Stimulated activated CD8-positive, alpha-beta memory T cell treated with anti-CD3 and anti-CD28 coated beads, Interleukin-7, amount 100 ng/mL, for 4 hours (primary cell): ENCODE results near the gene OIT3.

Experiments
- DNase-seq, 2 donors: peaks; one replicate each; pipeline ENCODE4 v3.0.0-alpha.2; 2020; ENCODE audit warnings: low read depth in 2 of 2

Gene OIT3

DNA sequence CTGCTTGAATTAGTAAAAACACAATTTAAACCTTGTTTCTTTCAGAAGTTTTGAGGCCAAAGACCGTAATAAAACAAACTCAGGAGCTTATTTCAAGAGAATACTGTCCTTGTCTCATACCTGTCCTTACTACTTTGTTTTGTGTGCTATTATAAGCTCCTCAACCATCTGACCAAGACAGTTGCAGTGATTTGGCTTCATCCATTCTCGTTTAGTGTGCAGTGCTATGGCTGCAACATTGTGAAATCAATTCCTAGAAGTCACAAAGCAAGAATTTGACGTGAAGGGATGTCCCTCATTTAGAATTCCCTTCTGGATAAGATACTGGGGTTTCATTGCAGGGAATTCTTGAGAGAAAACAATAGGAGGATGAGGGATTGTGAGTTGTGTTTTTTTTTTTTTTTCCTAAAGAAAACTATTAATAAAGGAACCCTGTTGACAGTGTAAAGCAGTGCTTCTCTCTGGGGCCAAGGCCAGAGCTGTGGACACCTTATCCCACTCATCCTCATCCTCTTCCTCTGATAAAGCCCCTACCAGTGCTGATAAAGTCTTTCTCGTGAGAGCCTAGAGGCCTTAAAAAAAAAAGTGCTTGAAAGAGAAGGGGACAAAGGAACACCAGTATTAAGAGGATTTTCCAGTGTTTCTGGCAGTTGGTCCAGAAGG lies at the start of gene OIT3:
Gene OIT3, plus strand, starts transcription at position 604 of the 663 bp plus-strand sequence. CDS start 60 bp downstream, outside the sequence.
- no peak for DNase-seq

GRCh38 chr10:72846238-72846637 lies 47.3 kb upstream of the OIT3 start:
- no peak for DNase-seq

- no peak for DNase-seq
Observed at GRCh38 chr10:72847681-72848080, 45.9 kb upstream of the OIT3 start.

GRCh38 chr10:72850861-72851260 lies 42.7 kb upstream of the OIT3 start:
- no peak for DNase-seq

DNA sequence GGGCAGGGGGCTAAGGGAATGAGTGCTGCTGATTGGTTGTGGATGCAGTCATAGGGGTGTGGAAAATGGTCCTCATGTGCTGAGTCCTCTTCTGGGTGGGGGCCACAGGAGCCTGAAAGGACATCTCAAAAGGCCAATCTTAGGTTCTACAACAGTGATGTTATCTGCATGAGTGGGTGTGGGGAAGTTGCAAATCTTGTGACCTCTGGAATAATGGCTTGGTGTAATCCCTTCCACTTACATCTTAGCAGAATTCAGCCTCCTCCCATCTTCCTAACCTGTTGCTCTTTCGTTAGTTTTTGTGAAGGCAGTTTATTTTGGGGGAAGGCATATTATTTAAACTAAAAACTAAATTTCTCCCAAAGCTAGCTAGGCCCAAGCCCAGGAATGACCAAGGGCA lies 42.0 kb upstream of the OIT3 start:
- DNase-seq: no peak

DNA sequence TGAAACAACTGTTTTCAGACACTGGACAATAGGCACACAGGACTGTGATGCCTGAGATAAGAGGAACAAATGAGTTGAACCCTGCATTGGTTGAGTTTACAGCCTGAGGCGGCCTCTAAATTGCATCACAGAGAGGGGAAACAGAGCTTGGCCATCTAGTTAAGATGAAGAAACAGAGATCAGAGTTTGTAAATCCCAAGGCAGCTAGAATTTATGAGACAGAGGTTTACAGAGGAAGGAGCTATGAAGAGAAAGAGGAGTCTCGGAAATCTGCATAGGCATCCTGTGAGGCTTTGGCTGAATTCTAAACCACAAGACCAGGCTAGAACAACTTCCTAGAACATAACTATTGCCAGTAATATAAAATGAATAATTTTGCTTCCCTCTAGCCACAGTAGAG lies 41.0 kb upstream of the OIT3 start:
- no peak for DNase-seq

GRCh38 chr10:72855129-72855528 lies 38.4 kb upstream of the OIT3 start:
- DNase-seq: no peak

- DNase-seq: no peak
Observed at GRCh38 chr10:72855790-72856189, 37.7 kb upstream of the OIT3 start.

- no peak for DNase-seq
Observed at GRCh38 chr10:72858067-72858466, 35.5 kb upstream of the OIT3 start.

DNA sequence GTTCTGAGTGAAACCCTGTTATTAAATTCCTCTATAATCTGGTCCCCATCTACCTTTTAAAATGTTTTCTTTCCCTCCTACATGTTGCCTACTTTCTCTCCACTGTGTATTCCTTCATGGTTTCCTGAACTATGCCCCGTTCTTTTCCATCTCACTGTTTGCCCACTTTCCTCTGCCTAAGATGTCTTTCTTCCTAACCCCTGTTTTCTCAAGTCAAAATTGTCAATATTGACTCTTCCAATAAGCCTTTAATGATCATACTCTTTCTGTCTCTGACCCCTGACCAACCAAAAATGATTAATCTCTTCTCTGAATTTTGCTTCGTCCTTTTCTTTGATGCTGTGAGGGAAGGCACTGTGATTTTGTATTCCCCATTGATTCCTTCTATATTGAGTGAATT lies 30.6 kb upstream of the OIT3 start:
- DNase-seq: no peak

GRCh38 chr10:72875250-72876055 lies 18.1 kb upstream of the OIT3 start:
- no peak for DNase-seq

DNA sequence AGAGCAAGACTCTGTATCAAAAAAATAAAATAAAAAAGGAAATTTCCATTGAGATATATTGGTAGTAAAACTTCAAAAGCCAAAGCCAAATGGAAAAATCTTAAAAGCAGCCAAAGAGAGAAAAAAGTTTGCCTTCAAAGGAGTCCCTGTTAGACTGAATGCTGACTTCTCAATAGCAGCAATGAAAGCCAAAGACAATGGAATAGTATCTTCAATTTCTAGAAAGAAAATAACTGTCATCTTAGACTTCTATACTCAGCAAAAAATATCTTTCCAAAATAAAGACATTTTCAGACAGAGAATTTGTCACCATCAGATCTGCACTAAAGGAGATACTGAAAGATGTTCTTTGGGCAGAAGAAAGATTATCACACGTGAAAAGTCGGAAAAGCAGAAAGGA lies 14.3 kb upstream of the OIT3 start:
- DNase-seq: no peak

- no peak for DNase-seq
Observed at GRCh38 chr10:72881291-72881690, 12.2 kb upstream of the OIT3 start.

- no peak for DNase-seq
Observed at GRCh38 chr10:72883861-72884260, 9.7 kb upstream of the OIT3 start.

- DNase-seq: no peak
Observed at GRCh38 chr10:72885953-72886352, 7.6 kb upstream of the OIT3 start.

GRCh38 chr10:72886621-72887020 lies 6.9 kb upstream of the OIT3 start:
- no peak for DNase-seq

GRCh38 chr10:72887043-72887442 lies 6.5 kb upstream of the OIT3 start:
- no peak for DNase-seq

GRCh38 chr10:72888151-72888638 lies 5.3 kb upstream of the OIT3 start:
- DNase-seq: no peak

GRCh38 chr10:72889391-72889831 lies 4.1 kb upstream of the OIT3 start:
- DNase-seq: no peak

- DNase-seq: no peak
Observed at GRCh38 chr10:72890086-72890485, 3.5 kb upstream of the OIT3 start.

DNA sequence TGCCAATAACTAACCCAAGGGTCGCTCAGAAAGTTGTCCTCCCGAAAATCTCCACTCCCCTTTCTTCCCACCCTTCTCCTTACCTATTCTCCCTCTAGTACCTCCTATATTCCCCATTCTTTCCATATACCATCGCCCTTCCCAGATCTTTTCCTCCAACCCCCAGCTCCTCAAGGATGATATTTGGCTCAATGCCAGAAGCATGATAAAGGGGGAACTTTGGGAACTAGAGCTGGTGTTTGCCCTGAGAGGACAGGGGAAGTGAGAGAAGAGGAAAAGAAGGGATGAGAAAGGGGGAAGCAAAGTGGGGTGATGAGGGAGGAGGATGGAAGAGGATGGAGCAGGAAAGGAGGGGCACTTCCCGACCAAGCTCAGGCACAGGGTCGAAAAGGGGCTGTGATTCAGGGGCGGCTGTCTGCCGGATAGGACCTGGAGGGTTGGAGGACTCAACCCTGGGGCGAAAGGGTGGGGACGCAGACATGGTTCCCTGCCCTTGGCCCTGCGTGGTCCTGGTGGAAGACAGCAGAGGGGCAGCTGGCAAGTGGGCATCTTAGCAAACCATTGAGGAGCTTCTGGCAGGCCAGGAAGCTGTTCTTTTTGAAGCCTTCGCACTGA lies 1.8 kb downstream of the OIT3 start:
- no peak for DNase-seq

GRCh38 chr10:72898616-72899015 lies 5.1 kb downstream of the OIT3 start:
- no peak for DNase-seq

DNA sequence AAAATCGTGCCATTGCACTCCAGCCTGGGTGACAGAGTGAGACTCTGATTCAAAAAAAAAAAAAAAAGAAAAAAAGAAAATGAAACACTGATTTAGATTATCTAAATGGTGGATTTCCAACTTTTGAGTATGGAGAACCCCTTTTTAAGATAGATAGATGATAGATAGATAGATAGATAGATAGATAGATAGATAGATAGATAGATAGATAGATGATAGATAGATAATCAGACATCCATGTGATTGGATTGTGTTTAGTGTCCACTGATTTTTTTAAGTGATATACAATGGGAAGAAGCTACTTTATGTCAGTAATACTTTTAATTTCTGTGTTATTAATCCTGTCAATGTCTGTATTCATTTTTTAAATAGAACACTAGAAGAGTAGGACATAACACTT lies 6.0 kb downstream of the OIT3 start:
- no peak for DNase-seq
